K562 (cell line): Measurements from ENCODE around the gene SLC7A5. TPM values are rescaled to one million over a fixed set of nuclear protein-coding genes. Genes with fewer than 3 reads are reported as not detected.

Experiments used
- ARID2 ChIP-seq: fragments of 450-650 bp; IDR thresholded peaks from 2 replicates; pipeline ENCODE4 v1.6.1; 2017; ENCODE audit warnings: antibody characterized with exemption, mild to moderate bottlenecking
- BMI1 ChIP-seq: fragments of 150-350 bp; IDR thresholded peaks from 2 replicates; pipeline ENCODE4 v1.6.1; 2014; ENCODE audit warnings: low read length
- BRCA1 ChIP-seq, 2 experiments: fragments of 450-650 bp in 1 of 2; sonication (generic) in 1 of 2; formaldehyde crosslinking in 1 of 2; IDR thresholded peaks; 2 replicates each; pipeline versions ENCODE4 v1.5.0 to v1.6.1; 2017 to 2020; ENCODE audit warnings: mild to moderate bottlenecking in 1 of 2, missing genetic modification reagents in 1 of 2
- ESRRA ChIP-seq: fragments of 450-650 bp; IDR thresholded peaks from 2 replicates; pipeline ENCODE4 v1.6.1; 2014; ENCODE audit warnings: low read depth, mild to moderate bottlenecking, moderate library complexity, borderline replicate concordance
- FOXM1 ChIP-seq, 2 experiments: fragments of 450-650 bp in 1 of 2; sonication (generic) in 1 of 2; formaldehyde crosslinking in 1 of 2; IDR thresholded peaks; 2 replicates each; pipeline versions ENCODE4 v1.6.1 to v1.9.0; 2017 to 2022; ENCODE audit warnings: low read depth in 2 of 2, mild to moderate bottlenecking in 2 of 2, missing genetic modification reagents in 1 of 2, moderate library complexity in 1 of 2
- HDAC3 ChIP-seq: fragments of 450-650 bp; IDR thresholded peaks from 2 replicates; pipeline ENCODE4 v1.6.1; 2018; ENCODE audit warnings: borderline replicate concordance, mild to moderate bottlenecking, moderate library complexity; ENCODE audit not compliant: partially characterized antibody
- HNRNPH1 ChIP-seq: fragments of 200-400 bp; formaldehyde crosslinking; optimal IDR thresholded peaks from 2 replicates; pipeline ENCODE3; 2017; ENCODE audit warnings: low read depth, mild to moderate bottlenecking, low read length, moderate library complexity
- IRF2 ChIP-seq: sonication (generic); formaldehyde crosslinking; IDR thresholded peaks from 2 replicates; pipeline ENCODE4 v1.8.1; 2022; ENCODE audit warnings: mild to moderate bottlenecking, missing genetic modification reagents
- NFE2 ChIP-seq: IDR thresholded peaks from 2 replicates; pipeline ENCODE4 v1.6.1; 2014; ENCODE audit warnings: antibody characterized with exemption, low read depth
- PHF21A ChIP-seq: fragments of 450-650 bp; IDR thresholded peaks from 2 replicates; pipeline ENCODE4 v1.6.1; 2017; ENCODE audit warnings: low read depth, borderline replicate concordance
- PHTF2 ChIP-seq: fragments of 250-450 bp; sonication (Bioruptor Pico); IDR thresholded peaks from 2 replicates; pipeline ENCODE4 v1.5.0; 2021; ENCODE audit warnings: mild to moderate bottlenecking
- SMC3 ChIP-seq: conservative IDR thresholded peaks from 2 replicates; pipeline ENCODE4 v1.6.1; 2011; ENCODE audit warnings: low read depth, low read length, improper control_type of control experiment; ENCODE audit not compliant: insufficient read depth
- STAT5B ChIP-seq: fragments of 250-450 bp; sonication (Bioruptor Pico); IDR thresholded peaks from 2 replicates; pipeline ENCODE4 v1.8.0; 2021; ENCODE audit warnings: mild to moderate bottlenecking, inconsistent platforms
- XRCC3 ChIP-seq: fragments of 450-650 bp; IDR thresholded peaks from 2 replicates; pipeline ENCODE4 v1.6.1; 2017; ENCODE audit warnings: mild to moderate bottlenecking, moderate library complexity
- ZKSCAN1 ChIP-seq: fragments of 150-350 bp; IDR thresholded peaks from 2 replicates; pipeline ENCODE4 v1.6.1; 2016; ENCODE audit warnings: low read depth, low read length
- polyA plus RNA-seq, 8 experiments: library from polyadenylated mRNA; depleted of rRNA in 4 of 8; stranded (reverse) in 5 of 8; unstranded in 3 of 8; fragments of >200 nt; fragmentation: Nextera tagmentation in 2 of 8; fragmentation: Illumina TruSeq in 1 of 8; extraction: Ambion mirVana in 2 of 8; extraction: Trizol in 1 of 8; gene quantifications; 2 replicates each; pipeline versions ENCODE4 v1.2.1 to v1.2.3, GENCODE V29; 2011 to 2014; ENCODE audit warnings: inconsistent platforms in 1 of 8, missing spikeins in 1 of 8
- total RNA-seq, 7 experiments: library from RNA; depleted of rRNA in 6 of 7; stranded (reverse); fragments of >200 nt in 6 of 7; fragmentation: Illumina TruSeq in 2 of 7; extraction: Trizol in 2 of 7; gene quantifications; 2 replicates each; pipeline versions ENCODE4 v1.2.1 to v1.2.3, GENCODE V29; 2011 to 2021; ENCODE audit warnings: low replicate concordance in 1 of 7
- TF ChIP-seq, protein P1 (sequence below): sonication (generic); formaldehyde crosslinking; IDR thresholded peaks from 2 replicates; pipeline ENCODE4 v1.9.0; 2022; ENCODE audit warnings: mild to moderate bottlenecking, missing genetic modification reagents
- TF ChIP-seq, protein P2 (sequence below): fragments of 250-450 bp; sonication (Bioruptor Pico); IDR thresholded peaks from 2 replicates; pipeline ENCODE4 v1.8.0; 2022; ENCODE audit warnings: moderate library complexity, mild to moderate bottlenecking, inconsistent platforms
- TF ChIP-seq, protein P3 (sequence below): sonication (generic); formaldehyde crosslinking; IDR thresholded peaks from 2 replicates; pipeline ENCODE4 v1.8.1; 2023; ENCODE audit warnings: mild to moderate bottlenecking, missing genetic modification reagents, moderate library complexity
- TF ChIP-seq, protein P4 (sequence below): fragments of 450-650 bp; IDR thresholded peaks from 2 replicates; pipeline ENCODE4 v1.6.1; 2014; ENCODE audit warnings: low read depth, mild to moderate bottlenecking, moderate library complexity, borderline replicate concordance
- TF ChIP-seq, protein P5 (sequence below), 2 experiments: fragments of 450-650 bp; IDR thresholded peaks; 2 replicates each; pipeline ENCODE4 v1.6.1; 2016

SLC7A5 gene
- total and polyA plus RNA-seq, 9 of the 15 experiments (the other 6 are each of a cell fraction or from before 2014, with no cell fraction given), result 1.9 to 220 (median 18.6) TPM

DNA sequence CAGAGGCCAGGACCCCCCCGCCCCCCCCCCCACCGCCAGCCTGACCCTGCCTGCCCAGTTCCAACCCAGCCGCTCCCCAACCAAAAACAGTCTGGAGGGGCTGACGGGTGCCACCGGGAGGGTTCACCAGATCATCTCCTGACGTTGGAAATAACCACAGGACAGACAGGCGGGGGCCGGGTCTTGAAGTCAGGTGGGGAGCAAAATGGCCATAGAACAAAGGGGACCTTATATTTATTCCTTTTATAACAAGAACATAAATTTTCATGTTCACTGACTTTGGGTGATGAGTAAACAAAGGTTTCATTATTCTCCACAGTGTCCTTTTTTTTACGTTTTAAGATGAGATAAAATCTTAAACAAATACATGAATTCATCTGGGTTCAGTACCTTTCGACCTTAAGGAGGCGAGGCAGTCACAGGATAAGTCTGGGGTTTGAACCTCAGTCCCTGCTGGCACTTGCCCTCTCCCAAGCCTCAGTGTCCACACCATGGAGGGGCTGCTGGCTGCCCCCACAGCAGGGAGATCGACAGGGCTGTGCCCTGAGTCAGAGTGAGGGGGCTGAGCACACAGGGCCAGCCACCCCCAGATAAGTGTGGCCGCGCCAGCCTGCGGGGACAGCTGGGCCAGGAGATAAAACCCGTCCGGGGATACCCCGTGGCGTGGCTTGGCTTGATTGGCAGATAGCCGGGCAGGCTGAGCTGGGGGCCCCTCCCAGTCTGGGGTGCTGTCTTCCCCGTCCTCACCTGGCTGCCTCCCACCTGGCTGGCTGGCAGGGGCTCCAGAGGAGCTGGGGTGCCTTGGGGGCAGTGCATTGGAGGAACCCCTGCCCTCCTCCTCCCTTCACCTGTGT, 15.0 kb downstream of the SLC7A5 start (continued):
- TF ChIP-seq FOXM1 (IDR thresholded peaks at IDR 0.05; ENCODE audit: low read depth) (peak; percentile 89), FOXM1 (CRISPR knock-in tag; IDR thresholded peaks at IDR 0.05; ENCODE audit: low read depth) (no peak), SMC3 (0 out of 2 replicates have a peak, but pooled peaks have one; percentile 1), STAT5B (no peak), HDAC3 (peak; percentile 98), IRF2 (CRISPR knock-in tag) (no peak), PHF21A (no peak), BMI1 (no peak), BRCA1 (IDR thresholded peaks at IDR 0.05) (no peak), BRCA1 (CRISPR knock-in tag; IDR thresholded peaks at IDR 0.05) (no peak), HNRNPH1 (no peak), ESRRA (peak; percentile 76; the same call in 1 of the 2 replicates), ARID2 (no peak), PHTF2 (CRISPR knock-in tag) (no peak), NFE2 (peak; percentile 72), ZKSCAN1 (peak; percentile 91), XRCC3 (no peak)
- TF ChIP-seq, protein P1, sequence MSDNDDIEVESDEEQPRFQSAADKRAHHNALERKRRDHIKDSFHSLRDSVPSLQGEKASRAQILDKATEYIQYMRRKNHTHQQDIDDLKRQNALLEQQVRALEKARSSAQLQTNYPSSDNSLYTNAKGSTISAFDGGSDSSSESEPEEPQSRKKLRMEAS, result peak; percentile 56
- TF ChIP-seq, protein P2, sequence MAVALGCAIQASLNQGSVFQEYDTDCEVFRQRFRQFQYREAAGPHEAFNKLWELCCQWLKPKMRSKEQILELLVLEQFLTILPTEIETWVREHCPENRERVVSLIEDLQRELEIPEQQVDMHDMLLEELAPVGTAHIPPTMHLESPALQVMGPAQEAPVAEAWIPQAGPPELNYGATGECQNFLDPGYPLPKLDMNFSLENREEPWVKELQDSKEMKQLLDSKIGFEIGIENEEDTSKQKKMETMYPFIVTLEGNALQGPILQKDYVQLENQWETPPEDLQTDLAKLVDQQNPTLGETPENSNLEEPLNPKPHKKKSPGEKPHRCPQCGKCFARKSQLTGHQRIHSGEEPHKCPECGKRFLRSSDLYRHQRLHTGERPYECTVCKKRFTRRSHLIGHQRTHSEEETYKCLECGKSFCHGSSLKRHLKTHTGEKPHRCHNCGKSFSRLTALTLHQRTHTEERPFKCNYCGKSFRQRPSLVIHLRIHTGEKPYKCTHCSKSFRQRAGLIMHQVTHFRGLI (CRISPR knock-in tag), result peak; percentile 54; the same call in 1 of the 2 replicates
- TF ChIP-seq, protein P3, sequence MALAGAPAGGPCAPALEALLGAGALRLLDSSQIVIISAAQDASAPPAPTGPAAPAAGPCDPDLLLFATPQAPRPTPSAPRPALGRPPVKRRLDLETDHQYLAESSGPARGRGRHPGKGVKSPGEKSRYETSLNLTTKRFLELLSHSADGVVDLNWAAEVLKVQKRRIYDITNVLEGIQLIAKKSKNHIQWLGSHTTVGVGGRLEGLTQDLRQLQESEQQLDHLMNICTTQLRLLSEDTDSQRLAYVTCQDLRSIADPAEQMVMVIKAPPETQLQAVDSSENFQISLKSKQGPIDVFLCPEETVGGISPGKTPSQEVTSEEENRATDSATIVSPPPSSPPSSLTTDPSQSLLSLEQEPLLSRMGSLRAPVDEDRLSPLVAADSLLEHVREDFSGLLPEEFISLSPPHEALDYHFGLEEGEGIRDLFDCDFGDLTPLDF, result no peak
- TF ChIP-seq, protein P4, sequence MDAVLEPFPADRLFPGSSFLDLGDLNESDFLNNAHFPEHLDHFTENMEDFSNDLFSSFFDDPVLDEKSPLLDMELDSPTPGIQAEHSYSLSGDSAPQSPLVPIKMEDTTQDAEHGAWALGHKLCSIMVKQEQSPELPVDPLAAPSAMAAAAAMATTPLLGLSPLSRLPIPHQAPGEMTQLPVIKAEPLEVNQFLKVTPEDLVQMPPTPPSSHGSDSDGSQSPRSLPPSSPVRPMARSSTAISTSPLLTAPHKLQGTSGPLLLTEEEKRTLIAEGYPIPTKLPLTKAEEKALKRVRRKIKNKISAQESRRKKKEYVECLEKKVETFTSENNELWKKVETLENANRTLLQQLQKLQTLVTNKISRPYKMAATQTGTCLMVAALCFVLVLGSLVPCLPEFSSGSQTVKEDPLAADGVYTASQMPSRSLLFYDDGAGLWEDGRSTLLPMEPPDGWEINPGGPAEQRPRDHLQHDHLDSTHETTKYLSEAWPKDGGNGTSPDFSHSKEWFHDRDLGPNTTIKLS, result peak; percentile 41; the same call in 1 of the 2 replicates
- TF ChIP-seq, protein P5, sequence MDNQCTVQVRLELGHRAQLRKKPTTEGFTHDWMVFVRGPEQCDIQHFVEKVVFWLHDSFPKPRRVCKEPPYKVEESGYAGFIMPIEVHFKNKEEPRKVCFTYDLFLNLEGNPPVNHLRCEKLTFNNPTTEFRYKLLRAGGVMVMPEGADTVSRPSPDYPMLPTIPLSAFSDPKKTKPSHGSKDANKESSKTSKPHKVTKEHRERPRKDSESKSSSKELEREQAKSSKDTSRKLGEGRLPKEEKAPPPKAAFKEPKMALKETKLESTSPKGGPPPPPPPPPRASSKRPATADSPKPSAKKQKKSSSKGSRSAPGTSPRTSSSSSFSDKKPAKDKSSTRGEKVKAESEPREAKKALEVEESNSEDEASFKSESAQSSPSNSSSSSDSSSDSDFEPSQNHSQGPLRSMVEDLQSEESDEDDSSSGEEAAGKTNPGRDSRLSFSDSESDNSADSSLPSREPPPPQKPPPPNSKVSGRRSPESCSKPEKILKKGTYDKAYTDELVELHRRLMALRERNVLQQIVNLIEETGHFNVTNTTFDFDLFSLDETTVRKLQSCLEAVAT (IDR thresholded peaks at IDR 0.05), result peak in 1 of 2 experiments; percentile 84; a peak in 2 of 4 replicates
